Activated naive CD8-positive, alpha-beta T cell treated with anti-CD3 and anti-CD28 coated beads, Interleukin-2, amount 50 U/mL, for 16 hours (primary cell): ENCODE results near the gene OAF.

ENCODE experiments used
- DNase-seq: peaks from one replicate; pipeline ENCODE4 v3.0.0-alpha.2; 2020; ENCODE audit warnings: low read depth, low spot score

OAF gene

GRCh38 chr11:120183701-120184141 is 27.1 kb upstream of the OAF start:
- DNase-seq: no peak

DNA sequence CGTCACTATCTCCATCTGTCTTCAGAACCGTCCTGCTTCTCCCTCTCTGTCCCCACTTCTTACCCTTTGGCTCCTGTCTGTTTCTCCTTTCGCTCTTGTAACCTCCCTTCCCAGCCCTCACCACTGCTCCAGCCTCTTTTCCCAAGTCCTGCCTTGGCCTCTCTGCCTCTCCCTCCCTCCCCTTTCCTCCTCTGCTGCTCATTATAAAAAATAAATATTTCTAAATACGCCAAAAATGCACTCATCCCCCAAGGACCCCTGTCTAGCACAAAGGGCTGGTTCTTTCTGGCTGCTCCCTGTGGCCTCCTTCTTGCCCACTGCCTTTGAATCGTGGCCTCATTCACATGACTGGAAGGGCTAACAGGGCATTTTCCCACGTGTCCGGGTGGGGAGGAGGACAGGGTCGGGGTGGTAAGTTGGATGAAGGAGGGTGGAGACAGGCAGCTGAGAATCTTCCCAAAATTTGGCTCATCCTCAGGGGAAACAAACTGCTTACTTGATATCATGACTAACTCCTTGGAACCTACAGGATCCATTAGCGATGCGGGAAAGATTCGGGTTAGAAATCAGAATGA is 26.4 kb upstream of the OAF start:
- no peak for DNase-seq

- no peak for DNase-seq
Measured at GRCh38 chr11:120184946-120185705, 25.7 kb upstream of the OAF start.

GRCh38 chr11:120185706-120186455 is 25.0 kb upstream of the OAF start:
- no peak for DNase-seq

DNA sequence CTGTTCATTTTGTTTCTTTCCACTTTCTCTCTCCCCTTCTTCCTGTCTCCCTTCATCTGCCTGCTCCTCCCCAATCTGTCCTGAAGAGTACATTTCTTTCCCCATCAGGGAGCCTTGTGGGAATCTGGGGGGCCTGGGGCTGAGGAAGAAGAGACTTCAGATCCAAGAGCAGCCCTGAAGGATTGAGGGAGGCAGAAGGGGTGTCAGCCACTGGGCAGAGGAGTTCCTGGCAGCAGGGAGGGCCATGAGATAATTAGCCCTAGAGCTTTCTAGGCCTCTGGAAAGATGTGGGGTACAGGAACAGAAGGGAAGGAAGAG is 24.4 kb upstream of the OAF start:
- DNase-seq: no peak

GRCh38 chr11:120186774-120187591 is 23.8 kb upstream of the OAF start:
- no peak for DNase-seq

DNA sequence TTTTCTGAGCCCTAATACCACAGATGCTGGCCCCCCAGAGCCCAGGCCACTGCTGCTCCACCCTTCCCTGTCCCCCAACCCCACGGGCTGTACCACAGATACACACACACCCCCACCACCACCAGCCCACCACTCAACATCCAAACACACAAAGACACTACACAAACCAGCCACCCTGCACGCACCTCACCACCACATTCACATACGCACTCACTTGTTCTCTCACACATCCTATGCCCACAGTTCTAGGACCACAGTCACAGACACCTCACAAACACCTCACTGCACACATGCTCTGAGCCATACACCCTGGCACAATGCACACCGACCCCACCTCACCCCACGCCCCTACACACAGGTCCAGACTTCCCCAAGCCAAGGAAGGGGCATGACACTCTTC is 22.5 kb upstream of the OAF start:
- no peak for DNase-seq

DNA sequence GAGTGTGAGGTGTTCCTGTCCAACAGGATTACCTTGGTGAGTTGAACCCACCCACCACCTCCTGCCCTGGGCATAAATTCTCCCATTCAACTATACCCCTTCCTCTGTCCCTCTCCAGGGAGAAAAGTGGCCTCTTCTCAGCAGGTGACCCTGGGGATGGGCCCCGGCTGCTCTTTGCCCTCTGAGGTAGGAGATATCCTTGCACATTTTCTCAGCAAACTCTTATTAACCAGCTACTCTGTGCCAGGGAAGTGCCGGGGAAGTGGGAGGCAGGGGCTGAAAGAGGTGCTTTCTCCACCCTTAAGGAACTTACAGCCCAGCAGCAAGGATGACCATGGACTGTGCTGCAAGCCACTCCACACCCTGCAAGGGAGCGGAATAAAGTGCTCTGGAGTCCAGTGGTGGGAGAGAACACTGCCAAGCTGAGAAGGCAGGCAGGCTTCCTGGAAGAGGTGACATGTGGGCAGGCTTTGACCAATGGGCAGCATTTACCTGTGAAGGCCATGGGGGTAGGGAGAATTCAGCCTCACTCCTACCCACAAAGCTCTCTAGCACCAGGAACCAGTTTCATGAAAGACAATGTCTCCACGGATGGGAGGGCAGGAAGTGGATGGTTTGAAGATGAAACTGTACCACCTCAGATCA is 21.9 kb upstream of the OAF start:
- DNase-seq: no peak

DNA sequence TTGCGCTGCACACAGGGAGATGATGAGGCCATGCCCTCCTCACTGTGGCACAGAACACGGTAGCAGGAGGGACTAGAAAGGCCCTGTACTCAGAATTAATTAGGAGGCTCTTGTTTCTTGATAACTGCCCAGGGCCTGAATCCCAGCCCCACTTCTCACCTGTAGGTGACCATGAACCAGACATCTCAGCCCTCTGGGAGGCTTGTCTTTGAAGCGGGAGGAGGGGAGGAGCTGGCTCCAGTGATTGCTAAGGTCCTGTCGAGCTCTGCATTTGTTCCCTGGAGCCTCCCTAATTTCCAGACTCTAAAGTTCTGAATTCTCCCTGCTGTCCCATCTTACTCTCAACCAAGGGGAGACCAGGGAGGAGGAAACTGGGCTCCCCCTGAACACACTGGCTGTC is 19.8 kb upstream of the OAF start:
- DNase-seq: no peak

DNA sequence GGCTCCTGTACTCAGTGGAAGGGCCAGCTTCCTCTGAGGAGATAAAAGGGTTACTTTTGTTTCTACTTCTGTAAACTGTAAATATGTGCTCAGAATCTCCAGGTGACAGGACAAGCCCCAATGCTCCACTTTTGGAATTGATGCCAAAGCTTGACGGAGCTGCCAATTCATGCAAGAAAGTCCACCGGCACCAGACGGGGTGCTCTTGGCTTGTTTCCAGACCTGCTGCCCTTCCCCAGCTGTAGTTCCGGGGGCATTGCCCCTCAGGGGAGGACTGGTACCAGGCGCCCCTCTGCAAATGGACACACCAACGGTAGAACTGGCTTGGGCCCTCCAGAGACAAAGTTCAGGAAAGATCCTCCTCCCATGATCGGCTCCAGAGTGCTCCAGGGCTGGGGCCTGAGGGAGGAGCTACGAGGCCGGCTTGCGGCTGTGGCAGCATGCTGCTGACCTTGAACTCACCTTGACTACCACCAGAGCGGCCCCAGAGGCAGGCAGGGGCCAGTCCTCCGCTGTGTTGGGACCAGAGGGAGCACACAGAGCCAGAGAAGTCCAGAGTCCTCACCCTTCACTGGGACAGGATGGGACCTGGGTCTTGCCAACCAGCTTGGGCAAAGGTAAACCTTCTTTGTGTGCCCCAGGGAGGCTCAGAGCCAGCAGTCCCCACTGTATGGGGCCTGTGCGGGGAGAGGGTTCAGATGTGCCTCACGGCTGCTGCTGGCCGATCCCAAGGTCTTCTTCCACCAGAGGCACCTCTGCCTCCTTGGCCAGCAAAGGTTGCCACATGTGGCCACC is 17.8 kb upstream of the OAF start:
- no peak for DNase-seq

GRCh38 chr11:120194166-120194565 is 16.7 kb upstream of the OAF start:
- no peak for DNase-seq

DNA sequence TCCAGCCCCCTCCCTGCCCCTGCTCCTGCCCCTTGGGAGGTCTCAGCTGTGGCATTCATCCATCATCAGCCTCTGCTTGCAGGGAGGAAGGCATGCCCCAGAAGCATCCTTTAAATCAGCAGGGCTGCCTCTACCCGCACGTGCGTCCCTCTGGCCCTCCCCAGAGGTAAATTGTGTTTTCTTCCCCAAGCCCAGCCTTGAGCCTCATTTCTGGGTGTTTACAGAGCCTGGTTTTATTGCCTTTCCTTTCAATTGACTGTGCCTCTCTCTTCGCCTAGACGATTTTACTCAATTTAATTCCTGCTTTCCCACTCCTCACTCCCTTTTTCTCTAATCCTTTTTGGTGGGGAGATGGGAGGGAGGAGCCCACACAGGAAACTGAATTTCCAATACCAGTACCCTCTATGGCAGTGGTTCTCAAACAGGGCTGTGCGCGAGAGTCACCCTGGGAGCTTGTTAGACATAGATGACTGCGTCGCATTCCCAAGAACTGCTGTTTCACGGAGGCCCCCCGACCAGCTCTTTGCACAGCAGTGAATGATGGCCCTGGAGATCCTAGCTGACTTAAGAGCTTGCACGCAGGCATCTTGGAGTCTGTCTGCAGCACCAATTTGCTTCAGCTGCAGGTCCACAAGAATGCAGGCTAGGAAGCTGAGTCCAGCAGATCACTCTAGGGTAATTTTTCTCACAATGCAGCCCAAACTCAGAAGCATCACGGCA is 15.1 kb upstream of the OAF start:
- DNase-seq: no peak

- no peak for DNase-seq
Measured at GRCh38 chr11:120196826-120197225, 14.0 kb upstream of the OAF start.

DNA sequence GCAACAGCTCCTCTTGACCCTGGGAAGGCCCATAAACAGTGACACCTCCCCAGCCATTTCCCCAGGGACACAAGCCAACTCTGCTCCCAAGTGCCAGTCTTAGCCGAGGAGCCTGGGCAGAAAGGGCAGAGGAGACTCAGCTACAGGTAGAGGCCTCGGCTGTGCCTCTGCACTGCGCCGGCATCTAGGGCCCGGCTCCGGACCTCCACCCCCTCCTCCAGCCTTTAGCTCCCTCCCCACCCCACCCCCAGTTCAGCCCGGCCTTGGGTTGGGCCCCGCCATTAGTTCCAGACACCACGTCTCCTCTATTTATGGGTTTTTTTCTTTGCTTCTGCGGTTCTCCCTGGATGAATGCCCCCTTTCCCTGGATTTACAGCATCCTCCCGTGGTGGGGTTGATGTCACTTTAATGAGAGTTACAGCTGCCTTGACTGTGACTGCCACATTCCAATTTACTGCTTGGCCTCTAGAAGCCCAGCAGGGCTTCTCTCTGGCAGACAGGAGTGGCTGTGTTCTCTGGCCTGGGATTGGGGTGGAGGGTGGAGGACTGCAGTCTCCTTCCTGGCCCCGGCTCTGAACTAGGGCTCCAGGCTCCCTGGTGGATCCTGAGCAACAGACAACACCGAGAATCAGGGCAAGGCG is 13.5 kb upstream of the OAF start:
- DNase-seq: no peak

DNA sequence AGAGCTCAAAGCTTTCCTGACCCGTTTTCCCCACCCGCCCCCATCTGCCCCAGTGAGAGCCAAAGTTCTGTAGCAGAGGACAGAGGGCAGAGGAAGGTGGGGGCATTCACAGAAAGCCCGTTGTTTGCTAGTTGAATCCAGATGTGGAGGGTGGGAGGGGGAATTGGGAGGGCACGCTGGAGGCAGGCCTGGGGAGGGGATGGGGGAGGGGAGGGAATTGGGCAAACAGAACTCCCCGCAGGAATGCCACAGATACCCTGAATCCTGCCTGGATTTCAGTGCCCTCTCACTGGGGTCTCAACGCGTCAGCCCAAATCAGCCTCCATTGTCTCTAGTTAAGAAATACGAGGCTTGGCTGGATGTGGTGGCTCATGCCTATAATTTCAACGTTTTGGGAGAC is 12.9 kb upstream of the OAF start:
- no peak for DNase-seq

DNA sequence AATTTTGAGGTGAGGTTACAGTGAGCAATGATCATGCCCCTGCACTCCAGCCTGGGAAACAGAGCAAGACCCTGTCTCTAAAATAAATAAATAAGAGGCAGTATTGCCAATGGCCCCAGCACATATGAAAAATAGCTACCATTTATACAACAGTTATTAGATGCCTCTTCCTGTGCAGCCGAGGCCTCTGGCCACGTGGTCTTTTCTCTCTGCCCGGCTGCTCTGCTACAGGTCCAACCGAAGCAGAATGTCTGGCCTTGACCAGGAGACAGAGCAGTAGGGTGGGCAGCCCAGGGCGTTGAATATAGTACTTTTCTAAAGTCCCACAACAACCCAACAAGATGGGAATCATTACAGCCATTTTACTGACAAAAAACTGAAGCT is 12.4 kb upstream of the OAF start:
- DNase-seq: no peak

DNA sequence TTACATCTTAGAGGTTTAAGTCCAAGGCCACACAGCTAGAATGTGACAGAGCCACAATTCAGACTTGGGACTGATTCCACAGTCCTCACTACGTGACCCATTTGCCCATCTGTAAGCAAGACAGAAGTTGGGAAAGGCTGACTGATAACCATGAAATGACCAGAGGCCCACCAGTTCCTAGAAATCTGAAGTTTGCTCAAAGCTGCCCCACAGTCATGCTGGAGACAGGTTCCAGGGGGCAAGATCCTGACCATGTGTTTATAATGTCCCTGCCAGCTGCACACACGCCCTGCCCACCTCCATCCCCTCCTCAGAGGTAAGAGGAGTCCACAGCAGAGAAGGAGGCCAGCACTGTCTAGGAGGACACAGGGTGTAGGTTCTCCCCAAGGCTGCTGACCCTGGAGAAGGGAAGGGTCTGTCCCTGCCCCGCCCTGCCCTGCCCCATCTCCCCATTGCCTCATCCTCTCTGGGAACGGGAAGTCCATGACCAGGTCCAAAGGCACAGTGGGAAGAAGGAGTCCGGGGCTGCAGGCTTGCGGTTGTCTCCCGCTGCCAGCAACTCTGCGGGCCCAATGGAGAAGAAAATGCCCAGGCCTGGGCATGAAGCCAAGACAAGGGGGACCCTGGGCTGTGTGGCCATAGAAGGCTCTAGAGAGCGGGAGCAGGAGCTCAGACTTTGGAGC is 11.9 kb upstream of the OAF start:
- no peak for DNase-seq

- DNase-seq: no peak
Measured at GRCh38 chr11:120199613-120200012, 11.2 kb upstream of the OAF start.

- no peak for DNase-seq
Measured at GRCh38 chr11:120200677-120201076, 10.2 kb upstream of the OAF start.
